ENCODE data around the gene CITED4.

The CITED4 gene

GRCh38 chr1:40853113-40853884 is 8.9 kb downstream of the CITED4 start:
- DNase-seq (ENCODE audit: low read depth), result peak; percentile 40

- no peak for DNase-seq (ENCODE audit: low read depth)
Measured at GRCh38 chr1:40851643-40852042, 10.5 kb downstream of the CITED4 start.

- DNase-seq (ENCODE audit: low read depth), result peak; percentile 40
Measured at GRCh38 chr1:40849801-40850592, 12.2 kb downstream of the CITED4 start.

GRCh38 chr1:40848530-40849189 is 13.5 kb downstream of the CITED4 start:
- DNase-seq (ENCODE audit: low read depth), result peak; percentile 56

- no peak for DNase-seq (ENCODE audit: low read depth)
Measured at GRCh38 chr1:40847023-40847745, 15.0 kb downstream of the CITED4 start.

- no peak for DNase-seq (ENCODE audit: low read depth)
Measured at GRCh38 chr1:40845895-40846294, 16.3 kb downstream of the CITED4 start.

GRCh38 chr1:40844887-40845878 is 17.0 kb downstream of the CITED4 start:
- no peak for DNase-seq (ENCODE audit: low read depth)

- no peak for DNase-seq (ENCODE audit: low read depth)
Measured at GRCh38 chr1:40844079-40844478, 18.1 kb downstream of the CITED4 start.

- no peak for DNase-seq (ENCODE audit: low read depth)
Measured at GRCh38 chr1:40842691-40843090, 19.5 kb downstream of the CITED4 start.

- DNase-seq (ENCODE audit: low read depth), result no peak
Measured at GRCh38 chr1:40842207-40842606, 20.0 kb downstream of the CITED4 start.

- DNase-seq (ENCODE audit: low read depth), result no peak
Measured at GRCh38 chr1:40841602-40842001, 20.6 kb downstream of the CITED4 start.

GRCh38 chr1:40840526-40841323 is 21.4 kb downstream of the CITED4 start:
- DNase-seq (ENCODE audit: low read depth), result no peak

- no peak for DNase-seq (ENCODE audit: low read depth)
Measured at GRCh38 chr1:40839943-40840335, 22.2 kb downstream of the CITED4 start.

GRCh38 chr1:40838980-40839942 is 22.9 kb downstream of the CITED4 start:
- DNase-seq (ENCODE audit: low read depth), result no peak

GRCh38 chr1:40838045-40838979 is 23.9 kb downstream of the CITED4 start:
- DNase-seq (ENCODE audit: low read depth), result no peak

GRCh38 chr1:40837601-40838000 is 24.6 kb downstream of the CITED4 start:
- no peak for DNase-seq (ENCODE audit: low read depth)

GRCh38 chr1:40836283-40836682 is 25.9 kb downstream of the CITED4 start:
- DNase-seq (ENCODE audit: low read depth), result no peak
